Measurements from ENCODE around the gene PPP1R36. TPM values are rescaled to one million over a fixed set of nuclear protein-coding genes. Genes with fewer than 3 reads are reported as not detected.
"Not testable (repeated sequence)": the region's sequence is repeated elsewhere in the genome, so short reads cannot be mapped to it uniquely, and the experiment has no call there.

The PPP1R36 gene
- total RNA-seq, 6 experiments from 2014 or later: 0.20 to 0.81 (median 0.27) TPM

- Mint-ChIP-seq H3K4me3 (no peak overlapping the region), H3K4me1 (ENCODE audit: low read depth) (peaks cover 7% of the 10 kb centered on the region; the same call in 1 of the 2 replicates), H3K36me3 (ENCODE audit: low read depth) (no peaks in the 10 kb centered on the region), H3K27me3 (ENCODE audit: insufficient read depth) (no peaks in the 10 kb centered on the region; the same call in 1 of the 2 replicates), H3K27ac (no peak overlapping the region), H3K9me3 (no peaks in the 10 kb centered on the region)
- DNase-seq: no peak
- no peak for TF ChIP-seq CTCF (IDR thresholded peaks at IDR 0.05)
These were observed 1.0 kb downstream of the PPP1R36 start for GRCh38 chr14:64550621-64551333.

GRCh38 chr14:64554556-64554955 lies 4.8 kb downstream of the PPP1R36 start:
- H3K27me3 Mint-ChIP-seq (ENCODE audit: insufficient read depth): peaks cover 2% of the 10 kb centered on the region
- no peaks in the 10 kb centered on the region for H3K36me3 Mint-ChIP-seq (ENCODE audit: low read depth)
- no peak overlapping the region for H3K4me3 Mint-ChIP-seq
- DNase-seq: no peak
- no peak overlapping the region for H3K27ac Mint-ChIP-seq
- no peaks in the 10 kb centered on the region for H3K9me3 Mint-ChIP-seq
- peaks cover 7% of the 10 kb centered on the region; the same call in 1 of the 2 replicates for H3K4me1 Mint-ChIP-seq (ENCODE audit: low read depth)
- no peak for TF ChIP-seq CTCF (IDR thresholded peaks at IDR 0.05)

GRCh38 chr14:64556526-64556925 lies 6.8 kb downstream of the PPP1R36 start:
- Mint-ChIP-seq H3K36me3 (ENCODE audit: low read depth) (no peaks in the 10 kb centered on the region), H3K27me3 (ENCODE audit: insufficient read depth) (peaks cover 2% of the 10 kb centered on the region), H3K27ac (no peak overlapping the region), H3K9me3 (no peaks in the 10 kb centered on the region), H3K4me3 (no peak overlapping the region), H3K4me1 (ENCODE audit: low read depth) (peaks cover 6% of the 10 kb centered on the region; the same call in 1 of the 2 replicates)
- no peak for TF ChIP-seq CTCF (IDR thresholded peaks at IDR 0.05)
- DNase-seq: peak; percentile 84

- H3K36me3 Mint-ChIP-seq (ENCODE audit: low read depth); H3K4me3 Mint-ChIP-seq; H3K27me3 Mint-ChIP-seq (ENCODE audit: insufficient read depth); H3K9me3 Mint-ChIP-seq; H3K27ac Mint-ChIP-seq; DNase-seq; H3K4me1 Mint-ChIP-seq (ENCODE audit: low read depth): not testable (repeated sequence)
These were observed 8.5 kb downstream of the PPP1R36 start for GRCh38 chr14:64558216-64558615.

GRCh38 chr14:64561631-64562030 lies 11.9 kb downstream of the PPP1R36 start:
- DNase-seq: no peak
- Mint-ChIP-seq H3K9me3 (no peaks in the 10 kb centered on the region), H3K4me1 (ENCODE audit: low read depth) (peaks cover 14% of the 10 kb centered on the region), H3K27me3 (ENCODE audit: insufficient read depth) (peaks cover 2% of the 10 kb centered on the region; the same call in 1 of the 2 replicates), H3K27ac (no peak overlapping the region), H3K4me3 (no peak overlapping the region), H3K36me3 (ENCODE audit: low read depth) (no peaks in the 10 kb centered on the region)
- TF ChIP-seq CTCF (IDR thresholded peaks at IDR 0.05): no peak

GRCh38 chr14:64562436-64562835 lies 12.7 kb downstream of the PPP1R36 start:
- Mint-ChIP-seq H3K9me3 (no peaks in the 10 kb centered on the region), H3K4me1 (ENCODE audit: low read depth) (peaks cover 19% of the 10 kb centered on the region), H3K36me3 (ENCODE audit: low read depth) (no peaks in the 10 kb centered on the region), H3K27ac (no peak overlapping the region), H3K4me3 (no peak overlapping the region), H3K27me3 (ENCODE audit: insufficient read depth) (peaks cover 2% of the 10 kb centered on the region; the same call in 1 of the 2 replicates)
- no peak for TF ChIP-seq CTCF (IDR thresholded peaks at IDR 0.05)
- no peak for DNase-seq

Data from HFFc6 (cell line).